Esophagus muscularis mucosa (tissue), 4 donors: ENCODE data around the gene TBC1D8.
"Not testable (repeated sequence)": the region's sequence is repeated elsewhere in the genome, so short reads cannot be mapped to it uniquely, and the experiment has no call there.

Source experiments
- EP300 ChIP-seq: sonication (generic); formaldehyde crosslinking; IDR thresholded peaks from one replicate; pipeline ENCODE4 v1.6.1; 2017; ENCODE audit warnings: antibody characterized with exemption
- POLR2A ChIP-seq: fragments of 450-650 bp; IDR thresholded peaks from one replicate; pipeline ENCODE4 v1.6.1; 2017; ENCODE audit warnings: antibody characterized with exemption, moderate library complexity, mild to moderate bottlenecking, low read depth
- TF ChIP-seq, protein P1 (sequence below), 3 experiments: fragments of 200-600 bp in 2 of 3; fragments of 450-650 bp in 1 of 3; sonication (generic) in 2 of 3; IDR thresholded peaks; one replicate each; pipeline ENCODE4 v1.5.1; 2017 to 2019; ENCODE audit warnings: antibody characterized with exemption in 3 of 3, mild to moderate bottlenecking in 2 of 3, moderate library complexity in 1 of 3

GRCh38 chr2:101167532-101167931 is 16.4 kb upstream of the TBC1D8 start:
- TF ChIP-seq, protein P1, sequence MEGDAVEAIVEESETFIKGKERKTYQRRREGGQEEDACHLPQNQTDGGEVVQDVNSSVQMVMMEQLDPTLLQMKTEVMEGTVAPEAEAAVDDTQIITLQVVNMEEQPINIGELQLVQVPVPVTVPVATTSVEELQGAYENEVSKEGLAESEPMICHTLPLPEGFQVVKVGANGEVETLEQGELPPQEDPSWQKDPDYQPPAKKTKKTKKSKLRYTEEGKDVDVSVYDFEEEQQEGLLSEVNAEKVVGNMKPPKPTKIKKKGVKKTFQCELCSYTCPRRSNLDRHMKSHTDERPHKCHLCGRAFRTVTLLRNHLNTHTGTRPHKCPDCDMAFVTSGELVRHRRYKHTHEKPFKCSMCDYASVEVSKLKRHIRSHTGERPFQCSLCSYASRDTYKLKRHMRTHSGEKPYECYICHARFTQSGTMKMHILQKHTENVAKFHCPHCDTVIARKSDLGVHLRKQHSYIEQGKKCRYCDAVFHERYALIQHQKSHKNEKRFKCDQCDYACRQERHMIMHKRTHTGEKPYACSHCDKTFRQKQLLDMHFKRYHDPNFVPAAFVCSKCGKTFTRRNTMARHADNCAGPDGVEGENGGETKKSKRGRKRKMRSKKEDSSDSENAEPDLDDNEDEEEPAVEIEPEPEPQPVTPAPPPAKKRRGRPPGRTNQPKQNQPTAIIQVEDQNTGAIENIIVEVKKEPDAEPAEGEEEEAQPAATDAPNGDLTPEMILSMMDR (IDR thresholded peaks at IDR 0.05): not testable (repeated sequence)
- TF ChIP-seq EP300, POLR2A: not testable (repeated sequence)
